HG03045 (cell line): ENCODE data around the gene CHPF2.

ENCODE experiments used
- ATAC-seq: cut with Tn5 transposase; IDR thresholded peaks from one replicate; pipeline ENCODE4 v1.9.1; 2021; ENCODE audit warnings: mild to moderate bottlenecking, moderate library complexity; ENCODE audit not compliant: unreplicated experiment

The CHPF2 gene

GRCh38 chr7:151257990-151258389 is 25.7 kb downstream of the CHPF2 start:
- ATAC-seq = no peak

GRCh38 chr7:151260471-151260870 is 28.2 kb downstream of the CHPF2 start:
- ATAC-seq = no peak

GRCh38 chr7:151260883-151261282 is 28.6 kb downstream of the CHPF2 start:
- ATAC-seq = no peak

- ATAC-seq = no peak
Measured at GRCh38 chr7:151261529-151261928, 29.2 kb downstream of the CHPF2 start.

GRCh38 chr7:151264615-151265014 is 32.3 kb downstream of the CHPF2 start:
- no peak for ATAC-seq

GRCh38 chr7:151265351-151265931 is 33.2 kb downstream of the CHPF2 start:
- ATAC-seq = no peak

- ATAC-seq = no peak
Measured at GRCh38 chr7:151269511-151269910, 37.2 kb downstream of the CHPF2 start.

- ATAC-seq = no peak
Measured at GRCh38 chr7:151271699-151272355, 39.5 kb downstream of the CHPF2 start.

GRCh38 chr7:151272405-151272804 is 40.1 kb downstream of the CHPF2 start:
- ATAC-seq = no peak

- no peak for ATAC-seq
Measured at GRCh38 chr7:151272877-151273276, 40.6 kb downstream of the CHPF2 start.

- ATAC-seq = no peak
Measured at GRCh38 chr7:151273651-151274390, 41.5 kb downstream of the CHPF2 start.

GRCh38 chr7:151274396-151274795 is 42.1 kb downstream of the CHPF2 start:
- ATAC-seq = no peak

- no peak for ATAC-seq
Measured at GRCh38 chr7:151274936-151275812, 42.9 kb downstream of the CHPF2 start.

- no peak for ATAC-seq
Measured at GRCh38 chr7:151275813-151276577, 43.7 kb downstream of the CHPF2 start.

GRCh38 chr7:151276666-151277590 is 44.6 kb downstream of the CHPF2 start:
- ATAC-seq = no peak

GRCh38 chr7:151277631-151278030 is 45.3 kb downstream of the CHPF2 start:
- no peak for ATAC-seq

GRCh38 chr7:151278949-151279348 is 46.7 kb downstream of the CHPF2 start:
- ATAC-seq = no peak

GRCh38 chr7:151279868-151280267 is 47.6 kb downstream of the CHPF2 start:
- ATAC-seq = no peak

- no peak for ATAC-seq
Measured at GRCh38 chr7:151280388-151281019, 48.2 kb downstream of the CHPF2 start.
